Spleen (tissue), 11 donors: Measurements from ENCODE around the gene IL1RL2. TPM values are rescaled to one million over a fixed set of nuclear protein-coding genes. Genes with fewer than 3 reads are reported as not detected.

Experiments
- DNase-seq: peaks from one replicate; pipeline ENCODE4 v3.0.0-alpha.2; 2020
- H3K27ac ChIP-seq, 8 donors: fragments of 200-600 bp; sonication (generic) in 7 of 8; 1 replicate in 4 of 8; 2 replicates in 4 of 8; pipeline versions ENCODE4 v1.5.0 to v1.8.0; 2016 to 2021; ENCODE audit warnings: inconsistent platforms in 4 of 8, mild to moderate bottlenecking in 4 of 8, moderate library complexity in 1 of 8
- H3K27me3 ChIP-seq, 7 donors: fragments of 200-600 bp; sonication (generic) in 6 of 7; replicated peaks in 1 of 7; 1 replicate in 4 of 7; 2 replicates in 3 of 7; pipeline versions ENCODE4 v1.5.0 to v1.8.0; 2016 to 2021; ENCODE audit warnings: inconsistent platforms in 3 of 7, mild to moderate bottlenecking in 1 of 7
- H3K36me3 ChIP-seq, 6 donors: fragments of 200-600 bp; sonication (generic) in 5 of 6; 1 replicate in 4 of 6; 2 replicates in 2 of 6; pipeline versions ENCODE4 v1.5.0 to v1.8.0; 2016 to 2021; ENCODE audit warnings: inconsistent platforms in 2 of 6
- H3K4me1 ChIP-seq, 6 donors: fragments of 200-600 bp; sonication (generic) in 5 of 6; 1 replicate in 3 of 6; 2 replicates in 3 of 6; pipeline versions ENCODE4 v1.5.0 to v1.8.0; 2016 to 2021; ENCODE audit warnings: inconsistent platforms in 3 of 6
- H3K4me3 ChIP-seq, 8 donors: fragments of 200-600 bp; sonication (generic) in 7 of 8; 1 replicate in 4 of 8; 2 replicates in 4 of 8; pipeline versions ENCODE4 v1.5.0 to v1.8.0; 2016 to 2021; ENCODE audit warnings: inconsistent platforms in 4 of 8, mild to moderate bottlenecking in 4 of 8, moderate library complexity in 2 of 8
- H3K9me3 ChIP-seq, 8 donors: fragments of 200-600 bp; sonication (generic) in 7 of 8; 1 replicate in 4 of 8; 2 replicates in 4 of 8; pipeline versions ENCODE4 v1.5.0 to v1.8.0; 2016 to 2021; ENCODE audit warnings: inconsistent platforms in 4 of 8
- POLR2A ChIP-seq, 3 donors: fragments of 450-650 bp; IDR thresholded peaks; one replicate each; pipeline ENCODE4 v1.5.1; 2017; ENCODE audit warnings: antibody characterized with exemption in 3 of 3, mild to moderate bottlenecking in 1 of 3
- POLR2AphosphoS5 ChIP-seq, 3 donors: sonication (generic); formaldehyde crosslinking; IDR thresholded peaks; one replicate each; pipeline ENCODE4 v1.5.1; 2017; ENCODE audit warnings: antibody characterized with exemption in 3 of 3
- WGBS, 5 donors: extraction: QIAGEN DNeasy Blood & Tissue Kit in 3 of 5; methylation state at CpG; one replicate each; pipeline versions ENCODE4 v1.1.5 to v1.1.7; 2013 to 2018; 5-methylcytosine and 5-hydroxymethylcytosine counted together
- intact Hi-C: fragments of 100-400 bp; cut with DNase I; formaldehyde crosslinking; loops from one replicate; pipeline ENCODE4 v1.15.0; 2023; ENCODE audit warnings: low total_unique reads
- polyA plus RNA-seq, 3 donors: library from polyadenylated mRNA; stranded (reverse); fragments of 200-250 nt; gene quantifications; one replicate each; pipeline ENCODE4 v1.2.1, GENCODE V29; 2013
- total RNA-seq, 7 donors: library from RNA; depleted of rRNA in 3 of 7; stranded (reverse); fragments of >200 nt in 3 of 7; fragmentation: NEBNext Ultra II Directional in 4 of 7; extraction: Animal tissue kit (Norgen Biotek cat#: 25700) in 4 of 7; gene quantifications; one replicate each; pipeline versions ENCODE4 v1.1.0 to v1.2.1, GENCODE V29; 2016 to 2021
- TF ChIP-seq, protein P1 (sequence below), 11 experiments: fragments of 200-600 bp in 7 of 11; fragments of 450-650 bp in 4 of 11; sonication (generic) in 4 of 11; IDR thresholded peaks in 8 of 11; conservative IDR thresholded peaks in 3 of 11; 1 replicate in 7 of 11; 2 replicates in 4 of 11; pipeline versions ENCODE4 v1.4.0 to v1.8.0; 2016 to 2021; ENCODE audit warnings: antibody characterized with exemption in 11 of 11, inconsistent platforms in 4 of 11, mild to moderate bottlenecking in 1 of 11
- donor health status: healthy with polysubstance abuse.
- donor health status: DM: no; HTN: no; CAD: no; lungs with moderate emphysema.
- donor health status: DM: no; HTN: no; CAD: no.
- donor health status: Bipolar disorder and iron deficiency.
- donor health status: healthy.
- donor health status: DM: no; HTN: no; CAD: no.
- donor health status: DM: yes; HTN: yes; CAD: no.

Gene IL1RL2
- total and polyA plus RNA-seq, 10 donors = 0.05 to 0.49 (median 0.13) TPM; not detected in 4

DNA sequence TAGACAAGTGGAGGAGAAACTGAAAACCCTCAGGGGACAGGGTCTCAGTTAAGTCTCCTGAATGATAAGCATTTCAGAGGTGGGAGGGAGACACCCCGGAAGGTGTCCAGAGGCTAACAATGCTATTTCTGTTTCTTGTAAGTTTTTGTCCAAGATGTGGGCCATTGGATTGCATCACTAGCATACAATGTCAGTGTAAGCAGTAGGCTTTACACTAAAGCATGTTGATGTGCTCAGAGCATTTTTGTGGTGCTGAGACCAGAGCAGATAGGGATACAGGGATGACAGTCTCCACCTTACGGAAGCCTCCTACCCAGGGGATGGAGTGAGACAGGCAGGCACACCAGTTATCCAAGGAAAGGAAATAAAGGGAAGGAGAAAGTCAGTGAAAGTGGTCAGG lies 46.4 kb upstream of the IL1RL2 start:
- WGBS, 5 donors = 95 to 98% (median 96%) methylated on average over 2 of the region's 2 CpGs
- no peak overlapping the region for H3K4me3 ChIP-seq
- intact Hi-C loops = no loop called here
- TF ChIP-seq POLR2AphosphoS5 (IDR thresholded peaks at IDR 0.05) = no peak
- TF ChIP-seq, protein P1, sequence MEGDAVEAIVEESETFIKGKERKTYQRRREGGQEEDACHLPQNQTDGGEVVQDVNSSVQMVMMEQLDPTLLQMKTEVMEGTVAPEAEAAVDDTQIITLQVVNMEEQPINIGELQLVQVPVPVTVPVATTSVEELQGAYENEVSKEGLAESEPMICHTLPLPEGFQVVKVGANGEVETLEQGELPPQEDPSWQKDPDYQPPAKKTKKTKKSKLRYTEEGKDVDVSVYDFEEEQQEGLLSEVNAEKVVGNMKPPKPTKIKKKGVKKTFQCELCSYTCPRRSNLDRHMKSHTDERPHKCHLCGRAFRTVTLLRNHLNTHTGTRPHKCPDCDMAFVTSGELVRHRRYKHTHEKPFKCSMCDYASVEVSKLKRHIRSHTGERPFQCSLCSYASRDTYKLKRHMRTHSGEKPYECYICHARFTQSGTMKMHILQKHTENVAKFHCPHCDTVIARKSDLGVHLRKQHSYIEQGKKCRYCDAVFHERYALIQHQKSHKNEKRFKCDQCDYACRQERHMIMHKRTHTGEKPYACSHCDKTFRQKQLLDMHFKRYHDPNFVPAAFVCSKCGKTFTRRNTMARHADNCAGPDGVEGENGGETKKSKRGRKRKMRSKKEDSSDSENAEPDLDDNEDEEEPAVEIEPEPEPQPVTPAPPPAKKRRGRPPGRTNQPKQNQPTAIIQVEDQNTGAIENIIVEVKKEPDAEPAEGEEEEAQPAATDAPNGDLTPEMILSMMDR (IDR thresholded peaks at IDR 0.05 in 8 of 11, conservative IDR thresholded peaks at IDR 0.05 in 3 of 11) = no peak
- TF ChIP-seq POLR2A (IDR thresholded peaks at IDR 0.05) = no peak
- no peak for DNase-seq
- H3K9me3 ChIP-seq = peaks cover 0 to 22% (median 14%) of the 10 kb centered on the region in 8 donors
- H3K27ac ChIP-seq = peak overlapping the region in 6 of 8 donors; percentile 4 to 93 (median 90)
- H3K4me1 ChIP-seq = peaks cover 0 to 59% (median 16%) of the 10 kb centered on the region in 6 donors
- peaks cover 0 to 11% (median 3%) of the 10 kb centered on the region in 6 donors for H3K36me3 ChIP-seq
- H3K27me3 ChIP-seq = peaks cover 0 to 51% (median 0%) of the 10 kb centered on the region in 7 donors

DNA sequence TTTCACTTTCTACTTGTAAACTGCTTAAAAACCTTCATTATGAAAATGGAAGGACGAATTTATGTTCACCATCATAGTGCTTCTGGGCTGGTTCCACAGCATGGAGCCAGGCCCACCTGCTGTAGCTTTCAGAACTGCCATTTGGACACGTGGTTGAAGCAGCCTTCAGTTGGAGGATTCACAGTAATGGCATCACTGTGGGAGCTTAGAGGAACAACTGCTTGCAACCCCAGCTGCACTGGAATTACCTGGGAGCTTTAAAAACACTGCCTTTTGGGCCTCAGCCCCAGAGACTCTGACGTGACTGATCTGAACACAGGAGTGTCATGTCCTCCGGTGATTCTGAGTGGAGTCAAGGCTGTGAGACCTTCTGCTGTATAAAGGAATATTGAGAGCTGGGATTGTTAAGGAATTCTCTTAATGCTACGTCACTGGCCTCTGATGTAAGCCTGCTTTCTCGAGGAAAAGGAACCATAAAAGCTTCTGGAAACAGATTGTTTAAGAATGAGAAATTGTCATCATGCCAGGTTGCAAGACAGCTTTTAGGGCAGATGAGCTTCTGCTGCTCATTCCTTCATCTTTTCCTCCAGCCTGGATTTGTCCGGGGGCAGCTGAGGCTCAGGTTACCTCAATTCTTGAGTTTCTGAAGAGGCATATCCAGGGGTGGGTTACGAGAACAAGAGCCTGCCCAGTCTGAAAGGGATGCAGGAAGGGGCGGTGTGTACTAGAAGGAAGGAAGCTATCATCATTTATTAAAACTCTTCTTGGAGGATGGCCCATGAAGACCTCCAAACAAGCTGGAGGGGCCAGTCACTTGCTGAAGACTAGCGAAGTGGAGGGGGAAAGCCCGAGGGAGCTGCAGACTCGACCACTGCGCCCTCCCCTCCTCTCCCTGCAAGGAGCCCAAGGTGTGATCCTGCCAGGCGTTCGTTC lies 45.5 kb upstream of the IL1RL2 start:
- TF ChIP-seq POLR2A (IDR thresholded peaks at IDR 0.05) (peak in 1 of 3 donors; percentile 12), POLR2AphosphoS5 (IDR thresholded peaks at IDR 0.05) (peak in 2 of 3 donors; percentile 51 to 82)
- TF ChIP-seq, protein P1 (IDR thresholded peaks at IDR 0.05 in 8 of 11, conservative IDR thresholded peaks at IDR 0.05 in 3 of 11) = no peak
- Histone ChIP-seq H3K9me3 (peaks cover 0 to 31% (median 23%) of the 10 kb centered on the region in 8 donors), H3K27ac (peak overlapping the region in 7 of 8 donors; percentile 82 to 93 (median 89)), H3K27me3 (peaks cover 0 to 51% (median 0%) of the 10 kb centered on the region in 7 donors), H3K36me3 (peaks cover 0 to 19% (median 4%) of the 10 kb centered on the region in 6 donors), H3K4me3 (peak overlapping the region in 7 of 8 donors; percentile 33 to 76 (median 44)), H3K4me1 (peaks cover 0 to 59% (median 16%) of the 10 kb centered on the region in 6 donors)
- no peak for DNase-seq
- 51 to 66% (median 53%) methylated on average over 15 of the region's 15 CpGs for WGBS, 5 donors
- intact Hi-C loops = no loop called here

DNA sequence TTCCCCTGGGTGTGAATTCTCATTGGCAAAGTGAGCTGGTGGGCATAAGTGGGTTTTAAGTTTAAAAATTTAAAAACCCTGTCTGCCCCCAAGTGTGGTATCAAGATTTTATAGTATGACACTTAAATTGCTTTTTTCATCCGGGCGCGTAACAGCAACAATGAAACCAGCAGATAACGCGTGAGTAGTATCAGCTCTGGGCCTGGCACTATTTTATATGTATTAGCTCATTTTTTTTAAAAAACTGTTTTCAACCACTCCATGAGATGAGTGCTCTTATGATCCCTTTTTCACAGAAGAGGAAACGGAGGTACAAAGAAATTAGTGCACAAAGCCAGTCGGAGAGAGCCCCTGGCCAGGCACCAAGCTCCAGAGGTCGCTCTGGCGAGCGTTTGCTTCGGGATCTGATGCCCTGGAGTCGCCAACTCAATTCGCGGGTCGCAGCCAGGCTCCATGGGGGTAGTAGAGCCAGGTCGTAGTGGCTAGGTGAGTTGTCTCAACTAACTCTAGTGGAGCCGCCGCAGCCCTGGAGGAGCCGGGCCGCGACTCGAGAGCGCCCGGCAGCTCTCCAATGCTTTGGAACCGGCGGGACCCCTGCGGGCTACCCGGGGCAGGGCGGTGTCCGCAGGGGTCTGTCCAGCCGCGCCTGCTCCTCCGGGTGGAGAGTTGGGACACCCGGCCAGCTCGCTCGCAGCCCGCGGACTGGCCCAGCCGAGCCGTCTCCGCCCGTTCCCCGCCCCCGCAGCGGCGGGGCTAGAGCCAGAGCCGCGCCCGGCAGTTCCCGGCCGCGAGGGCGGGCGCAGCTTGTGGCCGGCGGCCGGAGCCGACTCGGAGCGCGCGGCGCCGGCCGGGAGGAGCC lies 44.6 kb upstream of the IL1RL2 start, which contains the start of gene IL1R1:
TSS of gene IL1R1 (plus strand) at position 777 of the 859 bp plus-strand sequence. CDS start 14,979 bp downstream, outside the sequence.
- Histone ChIP-seq H3K4me1 (peaks cover 0 to 59% (median 16%) of the 10 kb centered on the region in 6 donors), H3K27me3 (peaks cover 0 to 51% (median 0%) of the 10 kb centered on the region in 7 donors), H3K36me3 (peaks cover 0 to 27% (median 4%) of the 10 kb centered on the region in 6 donors), H3K9me3 (peaks cover 0 to 40% (median 31%) of the 10 kb centered on the region in 8 donors), H3K4me3 (peak within 1 kb of the TSS; percentile 33 to 76 (median 44)), H3K27ac (peak within 1 kb of the TSS; percentile 72 to 93 (median 88))
- DNase-seq = peak; percentile 92
- WGBS, 5 donors = 12 to 46% (median 13%) methylated on average over 16 to 65 of the region's 65 CpGs
- intact Hi-C loops = no loop called here
- TF ChIP-seq POLR2AphosphoS5 (IDR thresholded peaks at IDR 0.05) = peak; percentile 58 to 86 (median 84)
- TF ChIP-seq, protein P1 (IDR thresholded peaks at IDR 0.05 in 8 of 11, conservative IDR thresholded peaks at IDR 0.05 in 3 of 11) = no peak
- TF ChIP-seq POLR2A (IDR thresholded peaks at IDR 0.05) = peak in 1 of 3 donors; percentile 60
